NB4 (cell line): Measurements from ENCODE around the gene GHITM.

ENCODE experiments used
- MYC ChIP-seq: IDR thresholded peaks from 2 replicates; pipeline ENCODE4 v1.6.1; 2011; ENCODE audit warnings: low read depth, low read length
- POLR2A ChIP-seq: IDR thresholded peaks from 2 replicates; pipeline ENCODE4 v1.6.1; 2011; ENCODE audit warnings: mild to moderate bottlenecking; ENCODE audit not compliant: insufficient read length; ENCODE audit errors: extremely low read depth
- TF ChIP-seq, protein P1 (sequence below): IDR thresholded peaks from one replicate; pipeline ENCODE4 v1.5.1; 2012; ENCODE audit warnings: low read depth, low read length
- TF ChIP-seq, protein P2 (sequence below): IDR thresholded peaks from 2 replicates; pipeline ENCODE4 v1.6.1; 2011; ENCODE audit warnings: low read depth, low read length

GRCh38 chr10:84202349-84202748 lies 63.0 kb downstream of the GHITM start:
- TF ChIP-seq, protein P1, sequence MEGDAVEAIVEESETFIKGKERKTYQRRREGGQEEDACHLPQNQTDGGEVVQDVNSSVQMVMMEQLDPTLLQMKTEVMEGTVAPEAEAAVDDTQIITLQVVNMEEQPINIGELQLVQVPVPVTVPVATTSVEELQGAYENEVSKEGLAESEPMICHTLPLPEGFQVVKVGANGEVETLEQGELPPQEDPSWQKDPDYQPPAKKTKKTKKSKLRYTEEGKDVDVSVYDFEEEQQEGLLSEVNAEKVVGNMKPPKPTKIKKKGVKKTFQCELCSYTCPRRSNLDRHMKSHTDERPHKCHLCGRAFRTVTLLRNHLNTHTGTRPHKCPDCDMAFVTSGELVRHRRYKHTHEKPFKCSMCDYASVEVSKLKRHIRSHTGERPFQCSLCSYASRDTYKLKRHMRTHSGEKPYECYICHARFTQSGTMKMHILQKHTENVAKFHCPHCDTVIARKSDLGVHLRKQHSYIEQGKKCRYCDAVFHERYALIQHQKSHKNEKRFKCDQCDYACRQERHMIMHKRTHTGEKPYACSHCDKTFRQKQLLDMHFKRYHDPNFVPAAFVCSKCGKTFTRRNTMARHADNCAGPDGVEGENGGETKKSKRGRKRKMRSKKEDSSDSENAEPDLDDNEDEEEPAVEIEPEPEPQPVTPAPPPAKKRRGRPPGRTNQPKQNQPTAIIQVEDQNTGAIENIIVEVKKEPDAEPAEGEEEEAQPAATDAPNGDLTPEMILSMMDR = peak; percentile 6
- TF ChIP-seq, protein P2, sequence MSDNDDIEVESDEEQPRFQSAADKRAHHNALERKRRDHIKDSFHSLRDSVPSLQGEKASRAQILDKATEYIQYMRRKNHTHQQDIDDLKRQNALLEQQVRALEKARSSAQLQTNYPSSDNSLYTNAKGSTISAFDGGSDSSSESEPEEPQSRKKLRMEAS = no peak
- no peak for TF ChIP-seq POLR2A
- no peak for TF ChIP-seq MYC
